ENCODE results near the gene ICOS.

DNA sequence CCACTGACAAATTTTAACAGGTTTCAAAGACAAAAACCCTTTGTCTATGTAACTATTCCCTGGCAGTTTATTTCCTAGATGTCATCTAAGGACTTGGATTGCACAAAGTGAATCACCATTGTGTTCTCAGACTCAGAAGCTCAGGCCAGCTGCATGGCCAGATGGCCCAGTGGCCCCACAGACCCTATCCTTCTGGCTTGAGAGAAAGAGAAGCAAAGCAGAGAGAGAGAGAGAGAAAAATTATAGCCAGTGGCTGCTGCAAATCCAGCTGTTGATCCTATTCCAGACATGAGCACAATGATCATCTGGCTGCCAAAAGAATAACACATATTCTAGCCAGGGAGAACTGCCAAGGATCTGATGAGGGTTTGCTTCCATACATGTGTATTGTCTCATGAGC, 43.2 kb upstream of the ICOS start:
- TF ChIP-seq EZH2 (IDR thresholded peaks at IDR 0.05; ENCODE audit: borderline replicate concordance, low read depth, low read length, severe bottlenecking) (no peak), FOS (IDR thresholded peaks at IDR 0.05; ENCODE audit: borderline replicate concordance, insufficient read depth, low read length) (no peak)
